Activated CD4-positive, alpha-beta T cell treated with anti-CD3 and anti-CD28 coated beads, Interleukin-2, amount 50 U/mL, for 24 hours (primary cell): ENCODE results near the gene UMOD.

ENCODE experiments used
- DNase-seq, 2 donors: peaks; one replicate each; pipeline ENCODE4 v3.0.0-alpha.2; 2020; ENCODE audit warnings: low read depth in 1 of 2, low spot score in 1 of 2

Gene UMOD

DNA sequence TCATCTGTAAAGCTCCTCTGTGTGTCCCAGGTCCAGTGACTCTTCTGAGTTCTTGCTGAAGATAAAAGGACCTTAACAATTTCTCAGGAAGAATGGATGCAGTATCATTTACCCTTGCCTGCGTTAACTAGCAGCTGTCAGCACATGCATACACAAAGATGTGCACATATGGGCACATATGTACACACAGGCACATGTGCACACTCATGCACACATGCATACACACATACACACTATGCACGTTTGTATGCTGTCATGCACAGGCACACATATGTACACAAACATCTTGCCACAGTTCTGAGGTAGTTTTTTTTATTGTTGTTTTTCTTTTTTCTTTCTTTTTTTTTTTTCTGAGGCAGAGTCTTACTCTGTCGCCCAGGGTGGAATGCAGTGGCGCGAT, 50.1 kb downstream of the UMOD start:
- DNase-seq, result no peak

DNA sequence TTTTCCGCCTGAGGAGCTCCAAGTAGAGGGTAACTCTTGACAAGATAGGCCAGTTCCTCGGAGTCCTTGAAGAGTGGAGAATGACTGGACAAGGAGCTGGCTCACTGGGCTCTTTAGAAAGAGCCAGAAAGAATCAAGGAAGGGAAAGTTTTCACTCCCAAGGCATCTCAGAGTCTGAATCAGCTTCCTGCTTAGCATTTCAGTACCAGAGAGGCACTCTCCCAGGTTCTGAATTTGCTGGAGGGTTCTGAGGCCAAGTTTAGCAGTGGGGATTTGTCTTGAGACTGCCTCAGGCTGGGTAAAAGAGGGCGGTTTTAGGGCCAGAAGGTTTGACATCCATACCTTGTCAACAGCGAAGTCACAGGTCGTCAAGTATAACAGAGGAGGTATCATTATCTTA, 50.7 kb downstream of the UMOD start:
- no peak for DNase-seq

DNA sequence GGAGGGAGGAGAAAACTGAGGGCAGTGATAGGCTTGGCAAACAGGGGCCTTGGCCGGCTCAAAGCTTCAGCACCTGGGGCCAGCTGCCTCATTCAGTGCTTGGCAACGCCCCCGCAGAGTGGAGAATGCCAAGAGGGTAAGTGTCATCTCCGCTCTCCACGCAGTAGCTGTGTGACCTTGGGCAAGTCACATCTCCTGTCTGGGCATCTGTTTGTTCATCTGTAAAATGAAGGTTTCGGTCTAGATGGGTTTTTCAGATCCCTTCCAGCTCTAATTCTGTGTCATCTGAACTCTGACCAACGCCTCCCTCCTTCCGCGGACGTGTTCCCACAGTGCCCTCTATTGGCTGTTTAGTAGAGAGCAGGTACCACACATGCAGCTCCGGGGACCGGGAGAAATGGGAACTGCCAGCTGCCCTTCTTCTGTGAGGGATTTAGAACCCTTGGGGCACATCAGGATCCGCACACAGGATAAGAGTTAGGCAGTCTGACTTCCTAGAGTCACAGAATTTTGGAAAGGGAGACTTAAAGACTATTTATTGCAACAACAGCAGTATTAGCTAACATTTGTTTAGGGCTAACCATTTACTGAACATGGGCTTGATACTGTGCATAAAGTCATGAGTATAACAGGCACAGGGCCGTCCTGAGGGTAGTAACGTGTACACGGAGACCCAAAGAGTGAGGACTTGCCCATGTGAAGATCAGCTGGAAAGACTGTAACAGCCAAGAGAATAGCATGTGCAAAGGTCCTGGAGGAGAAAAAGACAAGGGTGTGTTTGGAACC, 52.0 kb downstream of the UMOD start:
- peak in 1 of 2 donors; percentile 35 for DNase-seq

DNA sequence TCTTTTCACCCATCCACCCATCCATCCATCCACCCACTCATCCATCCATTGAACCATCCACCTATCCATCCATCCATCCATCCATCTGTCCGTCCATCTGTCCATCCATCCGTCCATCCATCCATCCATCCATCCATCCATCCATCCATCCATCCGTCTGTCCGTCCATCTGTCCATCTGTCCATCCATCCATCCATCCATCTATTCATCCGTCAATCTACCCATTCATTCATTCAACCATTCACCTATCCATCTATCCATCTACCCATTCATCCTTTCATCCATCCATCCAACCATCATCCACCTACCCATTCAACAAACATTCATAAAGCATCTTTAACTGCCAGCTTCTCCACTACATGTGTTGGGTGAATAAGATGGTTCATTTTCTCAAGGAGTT, 54.1 kb downstream of the UMOD start:
- DNase-seq, result no peak

DNA sequence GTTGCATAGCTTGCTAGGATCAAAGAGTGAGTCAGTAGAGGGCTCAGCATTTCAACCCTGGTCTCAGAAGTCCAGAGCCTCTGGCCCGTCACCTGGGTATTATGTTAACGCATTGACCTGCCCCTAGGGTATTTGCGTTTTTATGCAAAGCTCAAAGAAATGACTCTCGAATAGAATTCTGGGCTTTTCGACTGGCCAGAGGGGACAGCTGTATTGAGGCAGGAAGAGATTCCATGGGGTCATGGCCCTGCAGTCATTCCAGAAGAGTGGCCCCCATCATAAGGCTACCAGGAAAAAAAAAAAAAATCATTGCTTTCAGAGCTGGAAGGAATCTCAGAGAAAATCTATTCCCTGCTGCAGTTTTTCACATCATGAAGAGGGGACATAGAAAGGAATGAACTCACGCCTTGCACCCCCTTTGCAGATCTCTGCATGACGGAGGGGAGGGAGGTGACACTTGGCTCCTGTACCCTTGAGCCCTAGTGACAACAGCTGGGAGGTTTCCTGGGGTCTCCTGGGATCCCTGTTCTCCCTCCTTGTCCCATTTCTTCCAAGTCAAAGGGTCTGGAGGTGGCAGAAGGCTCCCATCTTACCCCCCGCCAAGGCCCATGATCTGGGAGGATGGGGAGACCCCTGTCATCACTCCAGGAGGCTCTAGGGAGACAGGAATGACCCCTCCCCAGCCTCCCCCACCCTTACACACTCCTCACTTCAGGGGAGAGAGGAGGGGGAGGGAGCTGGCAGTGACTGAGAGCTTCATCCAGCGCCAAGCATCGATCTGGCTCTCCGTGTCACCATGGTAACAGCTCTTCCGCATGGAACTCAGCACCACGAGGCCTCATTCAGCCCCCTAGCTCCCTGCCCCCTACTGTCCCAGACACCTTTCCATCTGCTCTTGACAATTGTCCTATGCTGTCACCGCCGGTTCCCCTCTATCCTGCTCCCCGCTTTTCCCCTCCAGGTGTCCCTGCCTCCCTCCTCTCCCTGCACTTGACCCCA, 61.0 kb downstream of the UMOD start:
- DNase-seq, result no peak

DNA sequence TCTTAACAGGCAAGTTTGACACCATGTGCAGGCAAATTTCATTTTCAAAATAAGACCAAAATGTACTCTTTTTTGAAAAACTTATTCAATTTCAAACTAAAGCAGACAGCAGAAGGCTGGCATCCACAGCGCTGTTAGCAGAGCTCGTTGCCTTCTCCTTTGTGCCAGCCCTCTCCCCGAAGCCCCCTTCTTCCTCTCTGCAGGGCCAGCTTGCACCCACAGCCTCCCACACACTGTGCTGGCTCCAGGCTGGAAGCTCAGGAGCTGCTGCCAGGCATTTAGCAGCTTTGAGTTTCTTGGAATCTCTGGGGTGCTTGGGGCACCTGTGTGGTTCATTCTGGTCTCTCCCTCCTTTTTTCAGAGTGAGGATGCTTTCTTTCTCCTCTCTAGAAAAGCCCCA, 62.9 kb downstream of the UMOD start:
- no peak for DNase-seq

DNA sequence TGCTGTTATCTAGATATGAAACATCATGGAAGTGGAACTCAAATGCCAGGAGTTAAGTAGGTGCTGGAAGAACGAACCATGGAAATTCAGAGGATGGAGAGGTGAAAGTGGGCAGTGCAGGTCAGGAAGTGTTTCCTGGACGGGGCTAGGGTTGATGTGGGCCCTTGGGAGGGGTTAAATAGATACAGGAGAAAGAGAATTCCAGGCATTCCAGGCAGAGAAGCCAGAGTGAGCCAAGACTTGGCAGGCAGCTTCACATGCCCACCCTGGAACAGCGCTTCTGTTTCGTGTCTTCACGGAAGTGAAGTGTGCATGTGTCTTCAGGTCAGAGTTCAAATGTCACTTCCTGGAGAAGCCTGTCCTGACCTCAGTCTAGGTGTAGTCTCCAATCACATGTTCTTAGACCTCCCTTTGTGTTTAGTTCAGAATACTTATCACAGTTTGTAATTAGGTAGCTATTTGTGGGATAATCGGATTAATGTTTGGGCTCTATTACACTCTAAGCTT, 66.5 kb downstream of the UMOD start:
- DNase-seq, result no peak
